ENCODE results near the gene ATRNL1. TPM values are rescaled to one million over a fixed set of nuclear protein-coding genes. Genes with fewer than 3 reads are reported as not detected.

Gene ATRNL1
- total RNA-seq, 2 donors from 2014 or later: 5.1 to 22.9 TPM

DNA sequence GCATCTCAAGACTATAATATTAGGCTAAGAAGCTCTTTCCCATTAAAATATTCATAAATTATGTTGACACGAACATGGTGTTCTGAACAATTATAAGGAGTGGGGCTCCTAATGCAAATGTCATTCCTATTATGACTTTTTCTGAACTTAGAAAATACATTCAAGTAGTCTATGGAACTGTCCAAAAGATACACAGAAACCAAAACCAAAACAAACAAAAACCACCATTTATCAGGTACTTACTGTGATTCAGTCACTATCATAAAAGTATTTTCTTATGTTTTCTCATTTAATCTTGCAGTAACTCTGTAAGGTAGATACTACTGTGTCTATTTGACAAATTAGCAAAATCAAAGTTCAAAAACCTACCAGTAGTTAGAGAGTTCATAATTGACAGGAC lies 773.0 kb downstream of the ATRNL1 start:
- Histone ChIP-seq H3K9me3 (no peaks in the 10 kb centered on the region), H3K27ac (no peak overlapping the region), H3K27me3 (replicated peaks; ENCODE audit: insufficient read depth) (no peaks in the 10 kb centered on the region), H3K4me1 (replicated peaks) (no peaks in the 10 kb centered on the region), H3K36me3 (no peaks in the 10 kb centered on the region), H3K4me3 (no peak overlapping the region)
- 56% methylated on average over 1 of the region's 1 CpG for WGBS
- intact Hi-C loops (cut with DNase I): no loop called here
- no peak for DNase-seq (ENCODE audit: low spot score)
- TF ChIP-seq POLR2A (IDR thresholded peaks at IDR 0.05) (no peak), POLR2AphosphoS5 (IDR thresholded peaks at IDR 0.05) (no peak)
- TF ChIP-seq, protein P1, sequence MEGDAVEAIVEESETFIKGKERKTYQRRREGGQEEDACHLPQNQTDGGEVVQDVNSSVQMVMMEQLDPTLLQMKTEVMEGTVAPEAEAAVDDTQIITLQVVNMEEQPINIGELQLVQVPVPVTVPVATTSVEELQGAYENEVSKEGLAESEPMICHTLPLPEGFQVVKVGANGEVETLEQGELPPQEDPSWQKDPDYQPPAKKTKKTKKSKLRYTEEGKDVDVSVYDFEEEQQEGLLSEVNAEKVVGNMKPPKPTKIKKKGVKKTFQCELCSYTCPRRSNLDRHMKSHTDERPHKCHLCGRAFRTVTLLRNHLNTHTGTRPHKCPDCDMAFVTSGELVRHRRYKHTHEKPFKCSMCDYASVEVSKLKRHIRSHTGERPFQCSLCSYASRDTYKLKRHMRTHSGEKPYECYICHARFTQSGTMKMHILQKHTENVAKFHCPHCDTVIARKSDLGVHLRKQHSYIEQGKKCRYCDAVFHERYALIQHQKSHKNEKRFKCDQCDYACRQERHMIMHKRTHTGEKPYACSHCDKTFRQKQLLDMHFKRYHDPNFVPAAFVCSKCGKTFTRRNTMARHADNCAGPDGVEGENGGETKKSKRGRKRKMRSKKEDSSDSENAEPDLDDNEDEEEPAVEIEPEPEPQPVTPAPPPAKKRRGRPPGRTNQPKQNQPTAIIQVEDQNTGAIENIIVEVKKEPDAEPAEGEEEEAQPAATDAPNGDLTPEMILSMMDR (IDR thresholded peaks at IDR 0.05): no peak

DNA sequence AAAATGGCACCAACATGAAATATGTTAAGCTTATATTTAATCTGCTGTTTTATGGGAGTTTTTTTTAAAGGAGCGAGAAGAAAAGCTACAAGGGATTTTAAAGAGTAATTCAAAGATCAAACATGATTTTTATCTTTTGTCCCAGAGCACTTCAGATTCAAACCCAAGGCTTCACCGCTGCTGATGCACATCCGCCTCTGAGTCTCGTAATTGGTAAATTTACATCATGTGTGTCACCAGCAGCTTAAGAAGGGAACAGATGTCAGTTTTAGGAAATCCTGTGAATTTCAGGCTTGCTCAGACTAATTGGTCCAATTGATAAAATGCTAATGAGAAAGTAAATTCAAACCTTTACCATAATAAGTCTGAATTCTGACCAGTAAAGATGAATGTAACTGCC lies 773.5 kb downstream of the ATRNL1 start:
- no peaks in the 10 kb centered on the region for H3K9me3 ChIP-seq
- no peak for DNase-seq (ENCODE audit: low spot score)
- intact Hi-C loops (cut with DNase I): no loop called here
- no peaks in the 10 kb centered on the region for H3K27me3 ChIP-seq (replicated peaks; ENCODE audit: insufficient read depth)
- no peaks in the 10 kb centered on the region for H3K4me1 ChIP-seq (replicated peaks)
- WGBS: 60% methylated on average over 4 of the region's 4 CpGs
- H3K36me3 ChIP-seq: no peaks in the 10 kb centered on the region
- no peak overlapping the region for H3K27ac ChIP-seq
- no peak overlapping the region for H3K4me3 ChIP-seq
- TF ChIP-seq POLR2AphosphoS5 (IDR thresholded peaks at IDR 0.05): no peak
- TF ChIP-seq, protein P1 (IDR thresholded peaks at IDR 0.05): no peak
- no peak for TF ChIP-seq POLR2A (IDR thresholded peaks at IDR 0.05)

DNA sequence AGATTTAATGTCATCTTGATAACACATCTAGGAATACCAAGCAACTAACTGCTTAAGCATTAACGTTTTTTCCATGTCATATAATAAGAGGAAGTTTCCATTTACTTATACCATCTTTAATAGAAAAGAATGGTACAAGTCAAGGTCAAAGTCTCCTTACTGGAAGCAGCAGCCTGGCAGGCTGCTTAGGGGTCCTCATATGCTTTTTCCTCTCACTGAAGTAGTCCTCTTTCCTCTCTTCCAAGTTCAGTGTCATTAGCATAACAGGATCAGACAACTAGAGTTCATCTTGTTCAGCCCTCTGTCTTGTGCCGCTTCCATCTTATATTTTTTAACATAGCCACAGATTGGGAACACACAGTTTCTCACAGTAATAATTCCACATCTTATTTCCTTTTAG lies 774.1 kb downstream of the ATRNL1 start:
- TF ChIP-seq POLR2A (IDR thresholded peaks at IDR 0.05) (no peak), POLR2AphosphoS5 (IDR thresholded peaks at IDR 0.05) (no peak)
- TF ChIP-seq, protein P1 (IDR thresholded peaks at IDR 0.05): no peak
- H3K9me3 ChIP-seq: no peaks in the 10 kb centered on the region
- intact Hi-C loops (cut with DNase I): no loop called here
- no peaks in the 10 kb centered on the region for H3K27me3 ChIP-seq (replicated peaks; ENCODE audit: insufficient read depth)
- no peak overlapping the region for H3K27ac ChIP-seq
- no peaks in the 10 kb centered on the region for H3K36me3 ChIP-seq
- H3K4me1 ChIP-seq (replicated peaks): no peaks in the 10 kb centered on the region
- no peak overlapping the region for H3K4me3 ChIP-seq
- 43% methylated on average over 2 of the region's 2 CpGs for WGBS
- no peak for DNase-seq (ENCODE audit: low spot score)

DNA sequence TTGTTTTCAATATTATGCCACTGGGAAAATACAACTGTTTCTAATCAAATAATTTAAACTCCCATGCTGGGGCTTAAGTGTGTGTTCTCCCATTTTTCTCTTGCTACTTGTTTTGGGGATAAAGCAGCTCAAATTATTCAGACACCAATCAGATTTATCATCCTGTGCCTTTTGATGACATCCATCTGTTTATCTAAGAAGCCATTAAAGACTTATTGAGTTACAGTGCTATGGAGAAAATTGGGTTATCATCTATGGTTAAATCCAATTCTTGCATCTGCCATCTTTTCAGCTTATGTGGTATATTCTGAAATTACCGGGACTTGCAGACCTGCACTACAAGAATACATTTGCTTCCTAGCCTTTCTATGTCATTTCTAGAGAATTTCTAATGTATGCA lies 778.7 kb downstream of the ATRNL1 start:
- Histone ChIP-seq H3K4me3 (no peak overlapping the region), H3K4me1 (replicated peaks) (no peaks in the 10 kb centered on the region), H3K27ac (no peak overlapping the region), H3K9me3 (no peaks in the 10 kb centered on the region), H3K36me3 (no peaks in the 10 kb centered on the region), H3K27me3 (replicated peaks; ENCODE audit: insufficient read depth) (no peaks in the 10 kb centered on the region)
- DNase-seq (ENCODE audit: low spot score): no peak
- WGBS: 100% methylated on average over 1 of the region's 1 CpG
- TF ChIP-seq POLR2AphosphoS5 (IDR thresholded peaks at IDR 0.05) (no peak), POLR2A (IDR thresholded peaks at IDR 0.05) (no peak)
- TF ChIP-seq, protein P1 (IDR thresholded peaks at IDR 0.05): no peak
- intact Hi-C loops (cut with DNase I): no loop called here

DNA sequence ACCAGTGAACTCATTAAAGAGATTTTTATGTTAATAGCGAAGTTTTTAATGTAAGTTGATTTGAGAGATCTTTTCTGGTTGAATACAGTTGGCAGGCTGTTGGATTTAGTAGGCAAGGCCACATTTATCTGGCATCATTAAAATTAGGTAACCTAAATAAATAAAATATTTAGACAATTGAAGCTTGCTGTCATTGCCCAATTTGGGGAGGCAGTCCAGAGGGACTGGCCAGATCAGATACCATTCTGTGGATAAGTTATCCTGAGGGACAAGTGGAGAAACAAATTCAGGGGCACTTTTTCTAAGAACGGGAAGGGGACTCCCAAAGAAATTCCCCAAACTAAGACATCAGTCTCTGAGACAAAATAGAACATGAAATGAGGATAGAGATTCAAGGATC lies 782.0 kb downstream of the ATRNL1 start:
- Histone ChIP-seq H3K4me1 (replicated peaks) (no peaks in the 10 kb centered on the region), H3K36me3 (no peaks in the 10 kb centered on the region), H3K4me3 (no peak overlapping the region), H3K27me3 (replicated peaks; ENCODE audit: insufficient read depth) (no peaks in the 10 kb centered on the region), H3K9me3 (no peaks in the 10 kb centered on the region), H3K27ac (no peak overlapping the region)
- intact Hi-C loops (cut with DNase I): no loop called here
- WGBS: 96% methylated on average over 2 of the region's 2 CpGs
- TF ChIP-seq POLR2A (IDR thresholded peaks at IDR 0.05) (no peak), POLR2AphosphoS5 (IDR thresholded peaks at IDR 0.05) (no peak)
- TF ChIP-seq, protein P1 (IDR thresholded peaks at IDR 0.05): no peak
- DNase-seq (ENCODE audit: low spot score): no peak

All from prostate gland (tissue), 2 donors.